Fibroblast of villous mesenchyme (primary cell): ENCODE data around the gene ZFP62. TPM values are rescaled to one million over a fixed set of nuclear protein-coding genes. Genes with fewer than 3 reads are reported as not detected.

Experiments
- DNase-seq: peaks from one replicate; pipeline ENCODE4 v3.0.0-alpha.2; 2010; ENCODE audit warnings: low read depth
- H3K4me3 ChIP-seq: 2 replicates; pipeline ENCODE4 v1.5.1; 2011; ENCODE audit warnings: low read depth, mild to moderate bottlenecking, low read length
- total RNA-seq: library from RNA; depleted of rRNA; stranded (reverse); fragments of >200 nt; gene quantifications from 2 replicates; pipeline ENCODE4 v1.2.3, GENCODE V29; 2012
- TF ChIP-seq, protein P1 (sequence below): IDR thresholded peaks from 2 replicates; pipeline ENCODE4 v1.5.1; 2012; ENCODE audit warnings: low read depth, mild to moderate bottlenecking, low read length; ENCODE audit not compliant: insufficient read depth

ZFP62 gene
- total RNA-seq, 1 donor = 12.5 TPM

DNA sequence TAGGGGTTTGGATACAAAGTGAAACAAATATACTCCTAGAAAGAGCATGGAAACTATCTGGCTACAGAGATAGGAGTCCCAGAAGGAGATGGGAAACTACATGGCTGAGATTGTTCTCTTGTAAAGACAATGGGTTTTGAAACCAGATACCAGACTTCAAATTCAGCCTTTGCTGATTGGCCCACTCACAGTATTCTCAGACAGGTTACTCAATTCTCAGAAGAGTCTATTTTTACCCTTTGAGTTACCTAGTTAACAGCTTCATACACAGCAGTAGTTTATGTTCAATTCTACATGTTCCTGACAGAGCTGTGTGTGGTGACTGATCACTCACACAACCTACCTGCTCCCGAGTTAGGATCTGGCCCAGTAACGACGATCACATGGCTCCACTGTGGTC is 14.1 kb downstream of the ZFP62 start:
- H3K4me3 ChIP-seq = no peak overlapping the region
- TF ChIP-seq, protein P1, sequence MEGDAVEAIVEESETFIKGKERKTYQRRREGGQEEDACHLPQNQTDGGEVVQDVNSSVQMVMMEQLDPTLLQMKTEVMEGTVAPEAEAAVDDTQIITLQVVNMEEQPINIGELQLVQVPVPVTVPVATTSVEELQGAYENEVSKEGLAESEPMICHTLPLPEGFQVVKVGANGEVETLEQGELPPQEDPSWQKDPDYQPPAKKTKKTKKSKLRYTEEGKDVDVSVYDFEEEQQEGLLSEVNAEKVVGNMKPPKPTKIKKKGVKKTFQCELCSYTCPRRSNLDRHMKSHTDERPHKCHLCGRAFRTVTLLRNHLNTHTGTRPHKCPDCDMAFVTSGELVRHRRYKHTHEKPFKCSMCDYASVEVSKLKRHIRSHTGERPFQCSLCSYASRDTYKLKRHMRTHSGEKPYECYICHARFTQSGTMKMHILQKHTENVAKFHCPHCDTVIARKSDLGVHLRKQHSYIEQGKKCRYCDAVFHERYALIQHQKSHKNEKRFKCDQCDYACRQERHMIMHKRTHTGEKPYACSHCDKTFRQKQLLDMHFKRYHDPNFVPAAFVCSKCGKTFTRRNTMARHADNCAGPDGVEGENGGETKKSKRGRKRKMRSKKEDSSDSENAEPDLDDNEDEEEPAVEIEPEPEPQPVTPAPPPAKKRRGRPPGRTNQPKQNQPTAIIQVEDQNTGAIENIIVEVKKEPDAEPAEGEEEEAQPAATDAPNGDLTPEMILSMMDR = no peak
- no peak for DNase-seq

DNA sequence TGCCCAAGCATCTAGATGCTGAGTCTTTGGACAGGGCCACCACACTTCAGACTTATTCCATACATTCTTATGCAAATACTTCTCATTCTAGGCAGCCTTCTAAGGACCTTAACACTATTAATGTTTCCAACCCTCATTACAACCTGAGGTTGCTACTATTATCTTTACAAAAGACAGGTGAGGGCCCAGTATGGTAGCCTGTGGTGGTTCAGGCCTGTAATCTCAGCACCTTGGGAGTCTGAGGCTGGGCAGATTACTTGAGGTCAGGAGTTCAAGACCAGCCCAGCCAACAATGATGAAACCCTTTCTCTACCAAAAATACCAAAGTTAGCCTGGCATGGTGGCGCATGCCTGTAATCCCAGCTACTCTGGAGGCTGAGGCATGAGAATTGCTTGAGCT is 16.2 kb downstream of the ZFP62 start:
- TF ChIP-seq, protein P1 = no peak
- DNase-seq = no peak

DNA sequence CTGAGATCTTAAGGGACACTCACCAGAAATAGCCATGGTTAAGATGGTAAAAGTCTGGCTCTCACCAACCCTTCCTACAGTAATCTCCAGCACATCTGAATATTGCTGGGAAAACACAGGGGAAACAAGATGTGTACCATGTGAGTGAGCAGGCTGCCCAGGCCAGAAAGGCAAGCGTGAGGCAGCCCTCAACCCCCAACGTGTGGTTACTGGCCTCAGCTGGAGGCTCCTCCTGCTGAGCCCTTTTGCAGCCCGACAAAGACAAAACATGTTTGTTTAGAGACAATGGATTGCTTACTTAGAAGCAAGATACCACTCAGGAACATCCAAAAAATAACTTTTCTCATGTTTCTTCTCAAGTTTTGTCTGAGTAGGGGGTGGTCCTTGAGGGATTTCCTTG is 16.6 kb downstream of the ZFP62 start:
- TF ChIP-seq, protein P1 = no peak
- DNase-seq = no peak
- no peak overlapping the region for H3K4me3 ChIP-seq

More for the DNA sequence above, 16.2 kb downstream of the ZFP62 start:
- no peak overlapping the region for H3K4me3 ChIP-seq

DNA sequence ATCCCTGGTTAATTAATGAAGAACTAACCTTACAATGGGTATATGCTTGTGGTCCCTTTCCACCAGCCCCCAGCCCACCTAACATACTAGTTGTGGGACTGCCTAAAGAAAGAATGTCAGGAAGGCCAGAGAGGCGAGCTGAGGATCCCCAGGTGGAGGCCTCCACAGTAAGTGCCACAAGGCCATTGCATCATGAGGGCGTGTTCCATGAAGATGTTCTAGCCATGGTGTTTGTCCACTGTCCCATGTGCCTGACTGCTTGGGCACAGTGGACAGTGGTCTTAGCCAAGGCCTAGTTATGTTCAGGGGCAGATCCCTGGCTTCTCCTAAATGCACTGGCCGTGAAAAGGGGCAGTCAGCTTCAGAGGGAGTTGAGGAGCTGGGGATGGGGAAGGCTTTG is 21.1 kb downstream of the ZFP62 start:
- TF ChIP-seq, protein P1 = no peak
- DNase-seq = no peak
- H3K4me3 ChIP-seq = no peak overlapping the region

DNA sequence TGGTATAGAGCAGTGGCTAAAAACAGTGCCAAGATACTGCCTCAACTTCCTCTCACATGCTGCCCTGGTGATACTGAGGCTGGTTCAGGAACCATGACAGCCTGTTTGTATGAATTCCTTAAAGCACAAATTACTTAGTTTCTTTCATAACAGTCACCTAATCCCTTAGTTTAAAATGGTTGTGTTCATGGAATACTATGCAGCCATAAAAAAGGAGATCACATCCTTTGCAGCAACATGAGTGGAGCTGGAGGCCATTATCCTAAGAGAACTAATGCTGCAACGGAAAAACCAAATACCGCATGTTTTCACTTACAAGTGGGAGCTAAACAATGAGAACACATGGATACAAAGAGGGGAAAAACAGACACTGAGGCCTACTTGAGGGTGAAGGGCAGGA is 21.8 kb downstream of the ZFP62 start:
- no peak overlapping the region for H3K4me3 ChIP-seq
- no peak for DNase-seq
- TF ChIP-seq, protein P1 = no peak

DNA sequence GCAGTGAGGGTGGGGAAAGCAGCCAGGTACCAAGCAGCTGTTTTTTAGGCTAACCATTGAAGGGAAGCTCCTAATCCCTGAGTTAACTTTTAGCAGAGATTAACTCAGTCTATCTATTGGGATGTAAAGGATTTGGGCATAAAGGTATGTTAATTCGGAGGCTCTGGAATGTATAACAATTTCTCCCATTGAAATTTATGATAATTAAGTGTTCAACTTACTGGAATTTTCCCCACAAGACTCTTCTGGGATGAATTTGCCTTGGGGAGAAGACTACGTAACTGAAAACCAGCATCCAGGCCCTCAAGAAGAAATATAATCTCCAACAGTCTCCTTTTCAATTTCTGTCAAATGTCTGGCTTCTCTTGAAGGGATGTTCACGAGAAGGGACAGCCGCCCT is 23.6 kb downstream of the ZFP62 start:
- no peak for DNase-seq
- TF ChIP-seq, protein P1 = no peak
- no peak overlapping the region for H3K4me3 ChIP-seq

DNA sequence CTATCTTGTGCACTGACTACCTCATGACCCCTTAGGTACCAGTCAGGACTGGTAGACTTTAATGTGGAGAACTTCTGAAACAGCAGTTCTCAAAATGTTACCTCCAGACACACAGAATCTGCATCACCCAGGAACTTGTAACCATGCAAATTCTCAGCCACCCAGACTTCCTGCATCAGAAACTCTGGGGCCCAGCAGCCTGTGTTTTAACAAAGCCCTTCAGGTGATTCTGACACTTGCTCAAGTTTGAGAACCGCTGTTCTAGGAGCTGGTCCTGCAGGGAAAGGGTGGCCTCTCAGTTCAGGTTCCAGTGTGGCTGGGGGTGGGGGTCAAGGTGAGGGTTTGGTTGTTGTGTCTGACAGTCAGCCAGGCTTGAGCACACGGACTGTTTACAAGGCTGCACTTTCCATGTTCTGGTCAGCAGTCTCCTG is 28.4 kb downstream of the ZFP62 start:
- DNase-seq = no peak
- TF ChIP-seq, protein P1 = no peak
- no peak overlapping the region for H3K4me3 ChIP-seq
